Measurements from ENCODE around the gene USP34.

The USP34 gene

GRCh38 chr2:61368687-61369665 lies 101.9 kb downstream of the USP34 start:
- no peak for TF ChIP-seq CTCF (IDR thresholded peaks at IDR 0.05; ENCODE audit: low read length, missing control alignments)
- H3K4me3 ChIP-seq (replicated peaks; ENCODE audit: low read depth, low read length), result no peak overlapping the region
- DNase-seq (ENCODE audit: low read depth), result no peak

GRCh38 chr2:61367177-61367576 lies 103.7 kb downstream of the USP34 start:
- DNase-seq (ENCODE audit: low read depth), result no peak
- TF ChIP-seq CTCF (IDR thresholded peaks at IDR 0.05; ENCODE audit: low read length, missing control alignments), result no peak

GRCh38 chr2:61363580-61363979 lies 107.3 kb downstream of the USP34 start:
- DNase-seq (ENCODE audit: low read depth), result no peak
- TF ChIP-seq CTCF (IDR thresholded peaks at IDR 0.05; ENCODE audit: low read length, missing control alignments), result no peak
- no peak overlapping the region for H3K4me3 ChIP-seq (replicated peaks; ENCODE audit: low read depth, low read length)

More at GRCh38 chr2:61367177-61367576, 103.7 kb downstream of the USP34 start:
- no peak overlapping the region for H3K4me3 ChIP-seq (replicated peaks; ENCODE audit: low read depth, low read length)

- H3K4me3 ChIP-seq (replicated peaks; ENCODE audit: low read depth, low read length), result no peak overlapping the region
- no peak for TF ChIP-seq CTCF (IDR thresholded peaks at IDR 0.05; ENCODE audit: low read length, missing control alignments)
- no peak for DNase-seq (ENCODE audit: low read depth)
These were observed 108.0 kb downstream of the USP34 start for GRCh38 chr2:61362873-61363272.

GRCh38 chr2:61361068-61361467 lies 109.8 kb downstream of the USP34 start:
- no peak overlapping the region for H3K4me3 ChIP-seq (replicated peaks; ENCODE audit: low read depth, low read length)
- no peak for DNase-seq (ENCODE audit: low read depth)
- TF ChIP-seq CTCF (IDR thresholded peaks at IDR 0.05; ENCODE audit: low read length, missing control alignments), result no peak

GRCh38 chr2:61359058-61359457 lies 111.8 kb downstream of the USP34 start:
- TF ChIP-seq CTCF (IDR thresholded peaks at IDR 0.05; ENCODE audit: low read length, missing control alignments), result no peak
- H3K4me3 ChIP-seq (replicated peaks; ENCODE audit: low read depth, low read length), result no peak overlapping the region
- no peak for DNase-seq (ENCODE audit: low read depth)

Measured in fibroblast of pulmonary artery (primary cell).